Measurements from ENCODE around the gene ISCU.

DNA sequence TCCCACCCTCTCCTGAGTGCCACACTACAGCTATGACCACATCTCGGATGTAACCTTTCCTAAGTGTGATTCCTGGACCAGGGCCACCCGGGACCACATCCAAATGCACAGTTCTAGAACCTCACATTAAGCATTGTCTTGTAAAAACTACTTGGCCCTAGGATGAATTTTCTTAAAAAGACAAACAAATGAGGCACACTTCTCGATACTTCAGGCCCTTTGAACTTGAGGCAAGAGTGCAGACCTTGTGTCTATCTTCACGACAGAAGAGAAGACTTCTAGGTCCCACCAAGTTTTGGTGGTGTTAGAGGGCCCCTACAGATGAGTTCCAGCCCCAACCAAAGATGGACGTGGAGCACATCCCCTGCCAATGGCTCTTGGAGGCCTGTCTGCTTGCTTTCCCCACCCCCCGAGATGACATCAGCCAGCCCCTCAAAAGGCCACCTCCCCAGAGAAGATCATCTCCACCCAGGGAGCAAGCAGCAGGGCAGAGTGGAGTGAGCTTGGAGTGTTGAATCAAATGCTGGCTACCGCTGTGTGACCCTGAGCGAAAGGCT is 9.3 kb downstream of the ISCU start:
- TF ChIP-seq POLR2AphosphoS5 (IDR thresholded peaks at IDR 0.05; ENCODE audit: low read depth, low read length) = no peak
- no peak for TF ChIP-seq FOXP2 (optimal IDR thresholded peaks at IDR 0.05; ENCODE audit: borderline replicate concordance, extremely low read depth, extremely low read length, insufficient read depth)
- TF ChIP-seq TAF1 (IDR thresholded peaks at IDR 0.05; ENCODE audit: borderline replicate concordance, insufficient read depth, low read length) = no peak
- no peak for TF ChIP-seq REST (IDR thresholded peaks at IDR 0.05; ENCODE audit: insufficient read depth in 1 of 2, low read depth in 2 of 2, low read length in 2 of 2)
- no peak for TF ChIP-seq SIN3A (IDR thresholded peaks at IDR 0.05; ENCODE audit: borderline replicate concordance, insufficient read depth, low read length)
